Keratinocyte (primary cell): Measurements from ENCODE around the gene SURF6.

ENCODE experiments used
- CTCF ChIP-seq, 3 experiments: IDR thresholded peaks in 1 of 3; conservative IDR thresholded peaks in 1 of 3; optimal IDR thresholded peaks in 1 of 3; 2 replicates in 2 of 3; 3 replicates in 1 of 3; pipeline versions ENCODE3 to v1.5.1; 2011; ENCODE audit warnings: low read length in 3 of 3, mild to moderate bottlenecking in 3 of 3, moderate library complexity in 2 of 3, control low read depth in 1 of 3, inconsistent platforms in 1 of 3; ENCODE audit not compliant: insufficient read depth in 2 of 3; ENCODE audit errors: extremely low read depth in 1 of 3
- EZH2 ChIP-seq: IDR thresholded peaks from one replicate; pipeline ENCODE4 v1.6.1; 2012; ENCODE audit warnings: inconsistent platforms, mild to moderate bottlenecking, low read length, moderate library complexity

DNA sequence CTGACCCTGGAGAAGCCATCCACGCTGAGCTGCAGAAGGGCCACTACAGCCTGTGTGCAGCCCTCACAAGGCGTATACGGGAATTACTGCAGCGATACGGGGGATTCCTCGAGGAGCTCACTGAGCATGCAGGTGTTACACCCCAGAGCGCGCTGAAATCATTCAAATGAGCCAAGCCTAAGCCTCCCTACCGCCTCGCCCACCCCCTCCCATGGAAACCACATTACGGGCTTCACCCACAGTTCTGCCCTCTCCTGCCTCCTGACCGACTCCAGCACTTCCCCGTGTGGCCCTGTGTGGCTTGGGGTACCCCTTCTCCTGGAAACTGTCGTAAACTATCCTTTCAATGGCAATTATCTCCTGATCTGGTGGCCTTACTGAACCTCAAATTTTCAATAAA, 13.3 kb downstream of the SURF6 start:
- no peak for TF ChIP-seq EZH2
- TF ChIP-seq CTCF (optimal IDR thresholded peaks at IDR 0.05 in 1 of 3, IDR thresholded peaks at IDR 0.05 in 1 of 3, conservative IDR thresholded peaks at IDR 0.05 in 1 of 3; ENCODE audit: extremely low read depth in 1 of 3, insufficient read depth in 2 of 3, low read length in 3 of 3): no peak
